Measurements from ENCODE around the gene ABCG4.

GRCh38 chr11:119152043-119152442 is 3.2 kb downstream of the ABCG4 start:
- TF ChIP-seq CTBP2 (IDR thresholded peaks at IDR 0.05; ENCODE audit: borderline replicate concordance, insufficient read depth, insufficient read length, low read length) (no peak), KDM1A (IDR thresholded peaks at IDR 0.05; ENCODE audit: borderline replicate concordance, low read length) (peak; percentile 50; the same call in 1 of the 2 replicates), RAD21 (IDR thresholded peaks at IDR 0.05 in 1 of 2, conservative IDR thresholded peaks at IDR 0.05 in 1 of 2; ENCODE audit: low read depth in 2 of 2, low read length in 2 of 2) (no peak), CTCF (IDR thresholded peaks at IDR 0.05; ENCODE audit: control extremely low read depth in 1 of 3, insufficient read depth in 1 of 3, low read depth in 1 of 3, low read length in 3 of 3) (peak in 2 of 3 experiments; percentile 1 to 10; a peak in 2 of 4 replicates), USF2 (IDR thresholded peaks at IDR 0.05; ENCODE audit: low read length) (no peak), SUZ12 (IDR thresholded peaks at IDR 0.05; ENCODE audit: low read length) (no peak), POLR2A (IDR thresholded peaks at IDR 0.05; ENCODE audit: control extremely low read depth in 1 of 2, low read depth in 2 of 2, low read length in 2 of 2) (no peak)

Measured in H1 (cell line).